ENCODE results near the gene TBK1.

DNA sequence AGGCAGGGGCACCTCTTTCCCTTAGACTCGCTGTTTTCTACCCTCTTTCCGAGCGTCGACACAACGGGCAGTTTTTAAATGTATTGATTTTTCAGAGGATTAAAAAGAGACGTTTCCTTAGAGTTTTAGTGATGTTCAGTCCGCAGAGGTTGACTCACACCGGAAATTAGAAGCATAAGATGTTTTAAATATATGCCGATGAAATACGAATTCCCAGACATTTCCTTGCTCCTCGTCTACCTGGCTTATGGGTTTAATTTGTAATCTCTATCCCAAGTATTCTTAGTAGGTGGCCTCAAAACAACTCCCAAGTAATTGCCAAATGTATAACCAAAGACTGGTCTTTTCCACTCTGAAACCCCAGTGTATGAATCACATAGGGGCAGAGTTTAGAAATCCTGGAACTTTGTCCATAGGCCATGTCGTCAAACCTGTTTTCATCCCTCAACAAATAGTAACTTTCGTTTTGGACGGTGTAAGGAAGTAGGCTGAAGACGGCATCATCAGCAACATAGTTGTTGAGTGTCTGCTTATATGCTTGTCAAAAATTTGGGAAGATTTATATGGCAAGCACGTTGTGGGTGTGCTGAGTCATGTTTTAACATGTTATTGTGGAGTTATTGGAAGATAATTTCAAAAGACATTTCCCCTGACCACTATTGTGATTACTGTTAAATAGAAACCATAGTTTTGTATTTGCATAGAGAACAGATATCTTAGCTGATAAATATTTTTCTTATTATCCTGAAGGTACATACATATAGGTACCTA is 824 bp downstream of the TBK1 start:
- TF ChIP-seq CREB5 (CRISPR knock-in tag; IDR thresholded peaks at IDR 0.05; ENCODE audit: low read depth) (no peak), PATZ1 (CRISPR knock-in tag; IDR thresholded peaks at IDR 0.05; ENCODE audit: borderline replicate concordance) (no peak), ARNTL (CRISPR knock-in tag; IDR thresholded peaks at IDR 0.05; ENCODE audit: borderline replicate concordance, low read depth) (no peak)
